Measurements from ENCODE around the gene BMPR1A.
"Not testable (repeated sequence)": the region's sequence is repeated elsewhere in the genome, so short reads cannot be mapped to it uniquely, and the experiment has no call there.

The BMPR1A gene

GRCh38 chr10:86871563-86872183 is 115.3 kb downstream of the BMPR1A start:
- in situ Hi-C loops (cut with MboI; ENCODE audit: low sequenced_read_pairs): no loop called here

- in situ Hi-C loops (cut with MboI; ENCODE audit: low sequenced_read_pairs): no loop called here
Measured at GRCh38 chr10:86872757-86873156, 116.3 kb downstream of the BMPR1A start.

- in situ Hi-C loops (cut with MboI; ENCODE audit: low sequenced_read_pairs): no loop called here
Measured at GRCh38 chr10:86876748-86877147, 120.3 kb downstream of the BMPR1A start.

- in situ Hi-C loops (cut with MboI; ENCODE audit: low sequenced_read_pairs): no loop called here
Measured at GRCh38 chr10:86878983-86879713, 122.7 kb downstream of the BMPR1A start.

GRCh38 chr10:86880971-86881370 is 124.6 kb downstream of the BMPR1A start:
- in situ Hi-C loops (cut with MboI; ENCODE audit: low sequenced_read_pairs): no loop called here

GRCh38 chr10:86888585-86889381 is 132.4 kb downstream of the BMPR1A start:
- in situ Hi-C loops (cut with MboI; ENCODE audit: low sequenced_read_pairs): no loop called here

GRCh38 chr10:86889997-86890396 is 133.6 kb downstream of the BMPR1A start:
- in situ Hi-C loops (cut with MboI; ENCODE audit: low sequenced_read_pairs): no loop called here

GRCh38 chr10:86898511-86898910 is 142.1 kb downstream of the BMPR1A start:
- in situ Hi-C loops (cut with MboI; ENCODE audit: low sequenced_read_pairs): no loop called here

- in situ Hi-C loops (cut with MboI; ENCODE audit: low sequenced_read_pairs): no loop called here
Measured at GRCh38 chr10:86899132-86899531, 142.7 kb downstream of the BMPR1A start.

GRCh38 chr10:86899670-86900276 is 143.4 kb downstream of the BMPR1A start:
- in situ Hi-C loops (cut with MboI; ENCODE audit: low sequenced_read_pairs): loop anchor here (10.0 kb wide), 1 partner anchor 205 kb away; no protein-coding TSS in a partner anchor

- in situ Hi-C loops (cut with MboI; ENCODE audit: low sequenced_read_pairs): loop anchor here (10.0 kb wide), 1 partner anchor 206 kb away; no protein-coding TSS in a partner anchor
Measured at GRCh38 chr10:86900955-86901354, 144.5 kb downstream of the BMPR1A start.

GRCh38 chr10:86904600-86904999 is 148.2 kb downstream of the BMPR1A start:
- in situ Hi-C loops (cut with MboI; ENCODE audit: low sequenced_read_pairs): loop anchor here (10.0 kb wide), 1 partner anchor 210 kb away; no protein-coding TSS in a partner anchor

- in situ Hi-C loops (cut with MboI; ENCODE audit: low sequenced_read_pairs): loop anchor here (10.0 kb wide), 1 partner anchor 211 kb away; no protein-coding TSS in a partner anchor
Measured at GRCh38 chr10:86905429-86905828, 149.0 kb downstream of the BMPR1A start.

- in situ Hi-C loops (cut with MboI; ENCODE audit: low sequenced_read_pairs): no loop called here
Measured at GRCh38 chr10:86914734-86915133, 158.3 kb downstream of the BMPR1A start.

GRCh38 chr10:86918022-86918471 is 161.6 kb downstream of the BMPR1A start:
- in situ Hi-C loops (cut with MboI; ENCODE audit: low sequenced_read_pairs): no loop called here

- in situ Hi-C loops (cut with MboI; ENCODE audit: low sequenced_read_pairs): no loop called here
Measured at GRCh38 chr10:86922553-86922961, 166.1 kb downstream of the BMPR1A start.

GRCh38 chr10:86929468-86930380 is 173.3 kb downstream of the BMPR1A start:
- in situ Hi-C loops (cut with MboI; ENCODE audit: low sequenced_read_pairs): no loop called here

- in situ Hi-C loops (cut with MboI; ENCODE audit: low sequenced_read_pairs): no loop called here
Measured at GRCh38 chr10:86931872-86932271, 175.5 kb downstream of the BMPR1A start.

- in situ Hi-C loops (cut with MboI; ENCODE audit: low sequenced_read_pairs): no loop called here
Measured at GRCh38 chr10:86932674-86933073, 176.3 kb downstream of the BMPR1A start.

- in situ Hi-C loops (cut with MboI; ENCODE audit: low sequenced_read_pairs): not testable (repeated sequence)
Measured at GRCh38 chr10:86934162-86934711, 177.8 kb downstream of the BMPR1A start.
